Activated naive CD4-positive, alpha-beta T cell treated with anti-CD3 and anti-CD28 coated beads, Interleukin-2, amount 10 ng/mL, durations not matched to agents 7 days and 5 days (primary cell): ENCODE results near the gene LRATD1.

Experiments
- CTCF ChIA-PET: fragments of 350-600 bp; sonication (Branson Sonifier 250); formaldehyde crosslinking; loops from one replicate; lab custom pipeline; 2021; ENCODE audit warnings: antibody characterized with exemption; lab: Charles Lee
- DNase-seq: peaks from one replicate; pipeline ENCODE4 v3.0.0-alpha.2; 2020
- H3K27ac Mint-ChIP-seq: one replicate; pipeline ENCODE4 v1.8.0; 2021; ENCODE audit warnings: mild to moderate bottlenecking, moderate library complexity, mixed read lengths
- H3K27me3 Mint-ChIP-seq: one replicate; pipeline ENCODE4 v1.8.0; 2021; ENCODE audit warnings: mild to moderate bottlenecking, mixed read lengths
- H3K36me3 Mint-ChIP-seq: one replicate; pipeline ENCODE4 v1.8.0; 2021; ENCODE audit warnings: mixed read lengths
- H3K4me1 Mint-ChIP-seq: one replicate; pipeline ENCODE4 v1.8.0; 2021; ENCODE audit warnings: mixed read lengths
- H3K4me3 Mint-ChIP-seq: one replicate; pipeline ENCODE4 v1.8.0; 2021; ENCODE audit warnings: mild to moderate bottlenecking, moderate library complexity, mixed read lengths
- H3K9me3 Mint-ChIP-seq: one replicate; pipeline ENCODE4 v1.8.0; 2021; ENCODE audit warnings: mixed read lengths

The LRATD1 gene

DNA sequence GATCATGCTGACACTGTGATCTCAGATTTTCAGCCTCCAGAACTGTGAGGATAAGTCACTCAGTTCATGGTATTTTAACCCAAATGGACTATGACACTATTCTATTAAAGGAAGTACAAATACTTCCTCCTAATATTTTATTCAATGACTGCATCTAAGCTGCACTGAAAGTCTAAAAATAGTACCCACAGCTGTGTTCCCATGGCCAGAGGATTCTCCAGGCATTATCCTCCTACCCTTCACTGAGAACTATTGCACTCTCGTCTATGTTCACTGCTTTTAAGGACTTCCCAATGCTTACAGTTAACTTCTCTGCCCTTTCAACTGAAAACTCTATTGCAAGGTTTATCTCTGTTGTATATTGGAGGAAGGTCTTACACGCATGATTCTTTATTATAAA is 15.2 kb downstream of the LRATD1 start:
- H3K27me3 Mint-ChIP-seq: no peaks in the 10 kb centered on the region
- H3K4me1 Mint-ChIP-seq: no peaks in the 10 kb centered on the region
- H3K36me3 Mint-ChIP-seq: no peaks in the 10 kb centered on the region
- no peak overlapping the region for H3K27ac Mint-ChIP-seq
- no peaks in the 10 kb centered on the region for H3K9me3 Mint-ChIP-seq
- no peak for DNase-seq
- H3K4me3 Mint-ChIP-seq: no peak overlapping the region
- CTCF ChIA-PET: no interaction called here

DNA sequence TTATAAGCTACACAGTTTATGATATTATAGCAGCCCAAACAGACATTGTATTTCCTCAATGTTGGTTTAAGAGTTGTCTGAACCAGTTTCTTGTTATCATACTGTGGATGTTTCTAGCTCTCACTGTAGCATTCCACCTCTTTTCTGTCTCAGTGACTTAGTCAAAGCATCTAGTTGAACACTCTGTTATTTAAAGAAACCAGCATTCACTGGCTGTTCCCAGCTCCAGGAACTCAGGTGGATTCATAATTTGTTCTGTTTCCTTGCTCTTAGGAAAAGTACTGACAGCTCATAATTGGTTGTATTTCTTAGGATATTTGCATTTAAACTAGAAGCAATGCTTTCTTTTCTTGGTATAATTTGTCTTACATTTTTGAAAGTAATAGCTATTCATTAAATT is 17.5 kb downstream of the LRATD1 start:
- Mint-ChIP-seq H3K4me3 (no peak overlapping the region), H3K4me1 (no peaks in the 10 kb centered on the region), H3K9me3 (no peaks in the 10 kb centered on the region), H3K36me3 (no peaks in the 10 kb centered on the region), H3K27me3 (no peaks in the 10 kb centered on the region), H3K27ac (no peak overlapping the region)
- DNase-seq: no peak
- CTCF ChIA-PET: no interaction called here

DNA sequence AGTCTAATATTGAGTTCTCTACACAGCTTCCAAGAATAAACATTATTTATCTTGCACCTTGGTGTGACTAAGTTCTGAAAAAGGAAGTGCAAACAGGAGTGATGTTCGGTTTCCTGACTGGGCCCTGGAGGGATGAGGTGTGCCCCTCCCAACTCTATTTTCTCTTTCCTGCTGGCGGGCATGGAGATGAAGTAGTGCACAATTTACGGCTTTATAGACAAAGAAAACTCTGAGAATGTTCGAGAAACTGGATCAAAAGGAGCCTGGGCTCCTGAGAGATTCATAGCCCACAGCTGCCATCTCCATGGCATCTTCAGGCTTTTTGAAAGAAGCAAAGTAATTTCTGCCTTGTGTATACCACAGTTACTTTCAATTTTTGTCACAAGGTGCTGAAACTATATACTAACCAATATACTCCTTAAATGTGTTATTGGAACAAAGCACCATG is 22.3 kb downstream of the LRATD1 start:
- Mint-ChIP-seq H3K36me3 (no peaks in the 10 kb centered on the region), H3K4me3 (no peak overlapping the region), H3K4me1 (no peaks in the 10 kb centered on the region), H3K27ac (no peak overlapping the region), H3K9me3 (no peaks in the 10 kb centered on the region), H3K27me3 (no peaks in the 10 kb centered on the region)
- CTCF ChIA-PET: interaction anchor here (0.7 kb wide), 1 partner anchor 200 kb away, joined by 3 read pairs; no protein-coding TSS in a partner anchor
- DNase-seq: no peak

DNA sequence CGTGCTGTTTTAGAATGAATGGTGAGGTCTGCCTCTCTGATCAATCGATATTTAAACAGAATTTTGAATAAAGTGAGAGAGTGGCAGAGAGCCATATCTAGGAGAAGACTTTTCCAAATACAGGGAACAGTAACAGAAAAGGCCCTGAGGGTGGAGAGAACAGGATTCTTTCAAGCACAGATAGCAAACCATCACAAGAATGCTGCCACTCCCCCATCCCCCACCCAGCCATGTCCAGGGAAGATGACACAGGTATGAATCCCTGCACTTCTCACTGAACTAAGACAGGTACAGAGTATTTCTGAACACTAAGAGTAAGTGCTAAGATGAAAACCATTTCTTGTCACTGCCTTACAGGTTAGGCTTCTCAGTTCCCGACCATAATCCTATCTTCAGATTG is 23.6 kb downstream of the LRATD1 start:
- CTCF ChIA-PET: no interaction called here
- DNase-seq: no peak

DNA sequence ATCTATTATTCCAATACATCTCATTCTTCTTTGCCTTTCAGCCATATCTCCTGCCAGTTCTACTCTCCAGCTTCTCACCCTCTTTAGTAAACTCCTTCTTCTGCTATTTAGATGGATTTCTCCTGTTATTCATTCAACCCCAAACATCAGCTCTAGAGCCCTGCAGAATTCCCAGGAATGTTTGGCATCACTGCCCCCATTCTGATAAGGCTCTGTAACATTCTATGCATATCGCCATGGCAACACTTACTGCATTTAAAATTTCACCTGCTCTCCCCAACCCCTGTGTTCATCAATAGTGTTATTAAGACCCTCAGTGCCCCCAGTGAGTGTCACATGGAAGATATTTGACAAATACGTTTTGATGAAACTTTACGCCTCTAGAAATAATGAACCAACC is 28.6 kb downstream of the LRATD1 start:
- Mint-ChIP-seq H3K36me3 (no peaks in the 10 kb centered on the region), H3K9me3 (no peaks in the 10 kb centered on the region), H3K4me3 (no peak overlapping the region), H3K27ac (no peak overlapping the region), H3K4me1 (no peaks in the 10 kb centered on the region), H3K27me3 (no peaks in the 10 kb centered on the region)
- DNase-seq: no peak
- CTCF ChIA-PET: no interaction called here

More for the DNA sequence above, 23.6 kb downstream of the LRATD1 start:
- H3K9me3 Mint-ChIP-seq: no peaks in the 10 kb centered on the region
- H3K4me1 Mint-ChIP-seq: no peaks in the 10 kb centered on the region
- no peak overlapping the region for H3K27ac Mint-ChIP-seq
- H3K4me3 Mint-ChIP-seq: no peak overlapping the region
- H3K36me3 Mint-ChIP-seq: no peaks in the 10 kb centered on the region
- no peaks in the 10 kb centered on the region for H3K27me3 Mint-ChIP-seq

DNA sequence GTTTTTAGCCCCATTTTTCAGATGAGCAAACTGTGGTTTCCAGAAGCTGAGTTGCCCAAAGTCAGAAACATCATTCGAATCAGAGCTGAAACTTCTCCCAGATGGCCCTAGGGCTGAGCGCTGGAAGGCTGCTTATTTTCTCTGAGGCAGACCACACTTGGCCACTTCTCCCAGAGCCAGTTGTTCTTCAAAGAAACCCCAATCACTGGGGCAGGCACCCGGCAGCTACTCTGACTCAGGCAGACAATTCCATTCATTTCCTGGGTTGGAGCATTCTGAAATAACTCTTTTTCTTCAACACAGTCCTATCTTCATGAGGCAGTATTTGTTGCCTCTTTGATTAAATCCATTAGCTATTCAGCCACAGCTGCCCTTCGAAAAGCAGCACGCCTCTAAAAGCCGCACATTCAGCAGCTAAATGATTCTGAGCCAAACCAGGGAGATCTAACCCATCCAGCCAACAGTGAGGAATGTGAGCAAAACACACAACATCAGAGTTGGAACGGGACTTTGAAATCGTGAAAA is 40.9 kb downstream of the LRATD1 start:
- peaks cover 2% of the 10 kb centered on the region for H3K9me3 Mint-ChIP-seq
- DNase-seq: no peak
- H3K4me3 Mint-ChIP-seq: no peak overlapping the region
- H3K27ac Mint-ChIP-seq: no peak overlapping the region
- H3K27me3 Mint-ChIP-seq: no peaks in the 10 kb centered on the region
- no peaks in the 10 kb centered on the region for H3K4me1 Mint-ChIP-seq
- H3K36me3 Mint-ChIP-seq: no peaks in the 10 kb centered on the region
- CTCF ChIA-PET: no interaction called here

DNA sequence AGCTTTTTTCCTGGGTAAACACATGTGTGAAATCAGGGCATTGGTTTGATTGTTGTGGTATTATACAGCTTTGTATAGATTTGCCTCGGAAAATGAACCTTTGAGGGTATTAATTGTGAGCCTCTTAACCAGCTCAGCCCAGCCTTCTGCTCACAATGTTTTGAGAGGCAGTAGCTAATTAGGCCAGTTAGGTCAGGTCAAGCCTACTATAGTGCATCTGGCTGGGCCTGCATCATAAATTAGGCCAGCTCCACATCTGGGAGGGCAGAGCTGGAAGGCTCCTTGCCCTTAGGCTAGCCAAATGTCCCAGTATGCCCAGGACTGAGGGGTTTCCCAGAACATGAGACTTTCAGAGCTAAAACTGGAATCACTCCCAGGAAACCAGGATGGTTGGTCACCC is 43.0 kb downstream of the LRATD1 start:
- no peak for DNase-seq
- H3K4me1 Mint-ChIP-seq: no peaks in the 10 kb centered on the region
- H3K36me3 Mint-ChIP-seq: no peaks in the 10 kb centered on the region
- H3K27me3 Mint-ChIP-seq: no peaks in the 10 kb centered on the region
- H3K27ac Mint-ChIP-seq: no peak overlapping the region
- H3K9me3 Mint-ChIP-seq: peaks cover 2% of the 10 kb centered on the region
- CTCF ChIA-PET: no interaction called here
- no peak overlapping the region for H3K4me3 Mint-ChIP-seq

DNA sequence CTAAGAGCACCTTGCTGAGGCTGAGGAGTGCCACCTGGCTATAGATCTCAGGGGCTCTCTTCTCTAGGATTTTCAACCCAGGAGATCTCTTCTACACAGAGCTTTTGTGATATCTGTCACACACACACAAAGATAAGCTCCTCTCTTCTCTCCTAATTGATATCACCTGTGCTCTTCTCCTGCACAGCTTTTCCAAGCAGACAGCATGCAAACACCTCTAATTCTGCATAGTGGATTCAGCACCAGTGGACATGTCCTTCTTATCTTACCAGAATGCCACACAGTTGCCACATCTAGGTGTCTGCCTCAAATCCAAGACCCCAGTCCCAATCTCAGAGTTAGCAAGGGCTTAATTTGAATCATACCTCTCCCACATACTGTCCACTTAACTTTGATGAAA is 43.9 kb downstream of the LRATD1 start:
- CTCF ChIA-PET: no interaction called here
- no peaks in the 10 kb centered on the region for H3K36me3 Mint-ChIP-seq
- DNase-seq: no peak
- H3K27me3 Mint-ChIP-seq: no peaks in the 10 kb centered on the region
- H3K9me3 Mint-ChIP-seq: peaks cover 2% of the 10 kb centered on the region
- H3K4me1 Mint-ChIP-seq: no peaks in the 10 kb centered on the region
- H3K27ac Mint-ChIP-seq: no peak overlapping the region
- H3K4me3 Mint-ChIP-seq: no peak overlapping the region

DNA sequence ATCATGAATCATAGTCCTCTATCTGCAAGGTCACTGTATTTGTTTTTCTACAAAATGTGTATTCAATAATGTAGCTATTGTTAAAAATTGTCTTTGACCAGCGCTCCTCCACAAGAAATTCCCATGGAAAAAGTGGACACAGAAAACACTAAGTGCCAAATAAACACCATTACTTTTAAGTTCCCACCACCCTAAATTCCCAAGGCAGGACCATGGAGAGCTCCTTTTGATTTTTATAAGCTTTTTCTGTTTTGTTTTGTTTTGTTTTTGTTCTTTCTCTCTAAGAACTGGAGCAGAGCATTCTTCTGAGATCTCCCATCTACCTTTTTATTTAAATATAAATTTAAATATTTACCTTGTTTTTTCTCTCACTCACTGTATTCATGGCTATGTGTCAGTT is 44.5 kb downstream of the LRATD1 start:
- Mint-ChIP-seq H3K36me3 (no peaks in the 10 kb centered on the region), H3K4me3 (no peak overlapping the region), H3K9me3 (no peaks in the 10 kb centered on the region), H3K27me3 (no peaks in the 10 kb centered on the region), H3K27ac (no peak overlapping the region), H3K4me1 (no peaks in the 10 kb centered on the region)
- DNase-seq: no peak
- CTCF ChIA-PET: no interaction called here

DNA sequence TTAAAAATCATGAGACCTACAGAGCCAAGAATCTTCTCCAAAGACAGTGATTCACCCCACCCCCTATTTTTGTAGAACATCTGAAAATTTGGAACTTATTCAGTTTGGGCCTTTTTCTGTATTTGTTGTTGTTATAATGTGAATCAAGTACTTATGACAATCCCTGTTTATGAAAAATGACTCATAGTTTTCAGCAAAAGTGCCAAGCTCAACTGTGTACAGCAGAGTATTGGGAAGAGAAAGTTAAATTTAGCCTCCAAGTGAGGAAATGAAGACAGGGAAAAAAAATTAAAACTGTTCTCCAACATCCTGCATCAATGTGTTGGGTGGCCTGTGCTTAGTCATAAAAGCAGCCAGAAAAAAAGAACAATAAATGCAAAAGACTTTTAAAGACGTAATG is 46.2 kb downstream of the LRATD1 start:
- no peaks in the 10 kb centered on the region for H3K4me1 Mint-ChIP-seq
- H3K4me3 Mint-ChIP-seq: no peak overlapping the region
- no peaks in the 10 kb centered on the region for H3K9me3 Mint-ChIP-seq
- H3K27ac Mint-ChIP-seq: no peak overlapping the region
- DNase-seq: no peak
- CTCF ChIA-PET: no interaction called here
- H3K36me3 Mint-ChIP-seq: no peaks in the 10 kb centered on the region
- no peaks in the 10 kb centered on the region for H3K27me3 Mint-ChIP-seq

DNA sequence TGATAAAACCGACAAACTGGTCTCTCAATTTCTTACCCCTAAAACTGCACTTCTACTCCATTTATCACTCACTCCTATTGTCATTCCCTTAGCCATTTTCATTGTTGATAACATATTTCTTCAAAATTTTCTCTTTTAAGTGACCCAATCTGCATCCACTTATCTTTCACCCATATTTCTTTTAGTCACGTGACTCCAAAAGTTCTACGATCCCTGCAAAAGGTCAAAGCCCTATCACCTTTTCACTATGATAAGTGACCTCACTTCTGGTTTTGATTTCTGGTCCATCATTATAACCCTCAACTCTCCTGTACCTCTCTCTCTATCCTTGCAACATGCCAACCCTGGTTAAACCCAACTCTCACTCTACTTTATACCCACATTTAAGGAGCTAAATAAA is 49.1 kb downstream of the LRATD1 start:
- H3K36me3 Mint-ChIP-seq: no peaks in the 10 kb centered on the region
- H3K4me1 Mint-ChIP-seq: no peaks in the 10 kb centered on the region
- no peak overlapping the region for H3K4me3 Mint-ChIP-seq
- no peak overlapping the region for H3K27ac Mint-ChIP-seq
- no peaks in the 10 kb centered on the region for H3K9me3 Mint-ChIP-seq
- H3K27me3 Mint-ChIP-seq: no peaks in the 10 kb centered on the region
- DNase-seq: no peak
- CTCF ChIA-PET: no interaction called here
